HG03196 (cell line): Measurements from ENCODE around the gene MAN1C1.
"Not testable (repeated sequence)": the region's sequence is repeated elsewhere in the genome, so short reads cannot be mapped to it uniquely, and the experiment has no call there.

Source experiments
- ATAC-seq: cut with Tn5 transposase; IDR thresholded peaks from one replicate; pipeline ENCODE4 v1.9.1; 2021; ENCODE audit not compliant: unreplicated experiment

MAN1C1 gene

GRCh38 chr1:25733271-25733670, 116.7 kb downstream of the MAN1C1 start:
- ATAC-seq = no peak

GRCh38 chr1:25734991-25735390, 118.4 kb downstream of the MAN1C1 start:
- ATAC-seq = not testable (repeated sequence)

- no peak for ATAC-seq
Observed at GRCh38 chr1:25735956-25736529, 119.5 kb downstream of the MAN1C1 start.

- no peak for ATAC-seq
Observed at GRCh38 chr1:25737130-25737529, 120.5 kb downstream of the MAN1C1 start.

GRCh38 chr1:25738499-25738898, 121.9 kb downstream of the MAN1C1 start:
- no peak for ATAC-seq

GRCh38 chr1:25739341-25739740, 122.8 kb downstream of the MAN1C1 start:
- no peak for ATAC-seq

- no peak for ATAC-seq
Observed at GRCh38 chr1:25740071-25740470, 123.5 kb downstream of the MAN1C1 start.

- no peak for ATAC-seq
Observed at GRCh38 chr1:25742316-25742715, 125.7 kb downstream of the MAN1C1 start.

GRCh38 chr1:25743164-25744139, 126.9 kb downstream of the MAN1C1 start:
- no peak for ATAC-seq

GRCh38 chr1:25744140-25744581, 127.6 kb downstream of the MAN1C1 start:
- ATAC-seq = no peak

- no peak for ATAC-seq
Observed at GRCh38 chr1:25744636-25745425, 128.2 kb downstream of the MAN1C1 start.

GRCh38 chr1:25746299-25747045, 129.9 kb downstream of the MAN1C1 start:
- ATAC-seq = no peak

- ATAC-seq = no peak
Observed at GRCh38 chr1:25747046-25747719, 130.6 kb downstream of the MAN1C1 start.

GRCh38 chr1:25748531-25749205, 132.1 kb downstream of the MAN1C1 start:
- ATAC-seq = no peak

GRCh38 chr1:25750923-25751605, 134.5 kb downstream of the MAN1C1 start:
- ATAC-seq = no peak

- ATAC-seq = no peak
Observed at GRCh38 chr1:25754470-25755181, 138.0 kb downstream of the MAN1C1 start.

GRCh38 chr1:25755475-25756125, 139.0 kb downstream of the MAN1C1 start:
- ATAC-seq = no peak

GRCh38 chr1:25756215-25756614, 139.6 kb downstream of the MAN1C1 start:
- no peak for ATAC-seq
